WTC11 (cell line): Measurements from ENCODE around the gene EIF3M. TPM values are rescaled to one million over a fixed set of nuclear protein-coding genes. Genes with fewer than 3 reads are reported as not detected.

Experiments
- ATAC-seq: fragments of 200-7000 bp; cut with Tn5 transposase; 2 replicates; pipeline ENCODE4 v1.10.0; 2021; ENCODE audit warnings: mild to moderate bottlenecking, moderate library complexity
- CTCF ChIA-PET: fragments of 300-600 bp; sonication (Branson Sonifier 250); formaldehyde crosslinking; loops from one replicate; lab custom pipeline; 2021; ENCODE audit warnings: antibody characterized with exemption; lab: Charles Lee
- POLR2A ChIA-PET: fragments of 350-600 bp; sonication (Branson Sonifier 250); formaldehyde crosslinking; loops from one replicate; lab custom pipeline; 2021; ENCODE audit warnings: antibody characterized with exemption; lab: Charles Lee
- DNase-seq: peaks from one replicate; pipeline ENCODE4 v3.0.0; 2021; ENCODE audit warnings: low spot score
- H3K27ac Mint-ChIP-seq: 2 replicates; pipeline ENCODE4 v1.8.0; 2021; ENCODE audit warnings: mixed read lengths
- H3K27me3 Mint-ChIP-seq: 2 replicates; pipeline ENCODE4 v1.8.0; 2021; ENCODE audit warnings: low read depth, mild to moderate bottlenecking, moderate library complexity, mixed read lengths
- H3K36me3 Mint-ChIP-seq: 2 replicates; pipeline ENCODE4 v1.8.0; 2021; ENCODE audit warnings: mixed read lengths
- H3K4me1 Mint-ChIP-seq: 2 replicates; pipeline ENCODE4 v1.8.0; 2022; ENCODE audit warnings: mixed read lengths
- H3K4me3 Mint-ChIP-seq: 2 replicates; pipeline ENCODE4 v1.8.0; 2021; ENCODE audit warnings: mild to moderate bottlenecking, moderate library complexity, mixed read lengths
- H3K9me3 Mint-ChIP-seq: 2 replicates; pipeline ENCODE4 v1.8.0; 2021; ENCODE audit warnings: mixed read lengths
- ATF6 ChIP-seq: sonication (generic); formaldehyde crosslinking; IDR thresholded peaks from 2 replicates; pipeline ENCODE4 v1.8.1; 2023; ENCODE audit warnings: mild to moderate bottlenecking, missing genetic modification reagents
- CBFB ChIP-seq: sonication (generic); formaldehyde crosslinking; IDR thresholded peaks from 2 replicates; pipeline ENCODE4 v1.8.1; 2022; ENCODE audit warnings: mild to moderate bottlenecking, low read depth, missing genetic modification reagents
- E2F1 ChIP-seq: sonication (generic); formaldehyde crosslinking; IDR thresholded peaks from 2 replicates; pipeline ENCODE4 v1.8.0; 2022; ENCODE audit warnings: mild to moderate bottlenecking, missing genetic modification reagents
- ELF4 ChIP-seq: sonication (generic); formaldehyde crosslinking; IDR thresholded peaks from 2 replicates; pipeline ENCODE4 v1.8.1; 2022; ENCODE audit warnings: low read depth, mild to moderate bottlenecking, moderate library complexity, missing genetic modification reagents
- EMX1 ChIP-seq: fragments of 250-450 bp; sonication (Bioruptor Pico); IDR thresholded peaks from 2 replicates; pipeline ENCODE4 v1.8.0; 2021; ENCODE audit warnings: mild to moderate bottlenecking
- ETV6 ChIP-seq: sonication (generic); formaldehyde crosslinking; IDR thresholded peaks from 2 replicates; pipeline ENCODE4 v1.8.1; 2022; ENCODE audit warnings: mild to moderate bottlenecking, missing genetic modification reagents
- FOXJ3 ChIP-seq: sonication (generic); formaldehyde crosslinking; IDR thresholded peaks from 2 replicates; pipeline ENCODE4 v1.9.0; 2021; ENCODE audit warnings: missing genetic modification reagents, mild to moderate bottlenecking, borderline replicate concordance
- FOXP4 ChIP-seq: sonication (generic); formaldehyde crosslinking; IDR thresholded peaks from 2 replicates; pipeline ENCODE4 v1.8.0; 2022; ENCODE audit warnings: mild to moderate bottlenecking, missing genetic modification reagents
- HMGA2 ChIP-seq: fragments of 250-450 bp; sonication (Bioruptor Pico); IDR thresholded peaks from 2 replicates; pipeline ENCODE4 v1.4.0; 2021; ENCODE audit warnings: mild to moderate bottlenecking, moderate library complexity
- KAT7 ChIP-seq: sonication (generic); formaldehyde crosslinking; IDR thresholded peaks from 2 replicates; pipeline ENCODE4 v1.8.1; 2023; ENCODE audit warnings: missing genetic modification reagents, mild to moderate bottlenecking, borderline replicate concordance
- MXD4 ChIP-seq: fragments of 250-450 bp; sonication (Bioruptor Pico); IDR thresholded peaks from 2 replicates; pipeline ENCODE4 v1.8.0; 2021; ENCODE audit warnings: mild to moderate bottlenecking, moderate library complexity, borderline replicate concordance
- SMAD3 ChIP-seq: sonication (generic); formaldehyde crosslinking; IDR thresholded peaks from 2 replicates; pipeline ENCODE4 v1.8.0; 2022; ENCODE audit warnings: missing genetic modification reagents, mild to moderate bottlenecking, borderline replicate concordance
- TP53 ChIP-seq: sonication (generic); formaldehyde crosslinking; IDR thresholded peaks from 2 replicates; pipeline ENCODE4 v1.8.1; 2023; ENCODE audit warnings: mild to moderate bottlenecking, missing genetic modification reagents
- ZNF317 ChIP-seq: sonication (generic); formaldehyde crosslinking; IDR thresholded peaks from 2 replicates; pipeline ENCODE4 v1.8.1; 2023; ENCODE audit warnings: low read depth, mild to moderate bottlenecking, moderate library complexity, missing genetic modification reagents, borderline replicate concordance
- ZNF425 ChIP-seq: fragments of 250-450 bp; sonication (Bioruptor Pico); conservative IDR thresholded peaks from 2 replicates; pipeline ENCODE4 v1.9.0; 2021; ENCODE audit warnings: mild to moderate bottlenecking
- total RNA-seq: library from RNA; stranded (reverse); gene quantifications from 3 replicates; pipeline ENCODE4 v1.2.3, GENCODE V29; 2021
- TF ChIP-seq, protein P1 (sequence below): sonication (generic); formaldehyde crosslinking; IDR thresholded peaks from 2 replicates; pipeline ENCODE4 v1.8.1; 2023; ENCODE audit warnings: mild to moderate bottlenecking, moderate library complexity, missing genetic modification reagents

EIF3M gene
- total RNA-seq, 1 experiment from 2014 or later: 365 TPM

DNA sequence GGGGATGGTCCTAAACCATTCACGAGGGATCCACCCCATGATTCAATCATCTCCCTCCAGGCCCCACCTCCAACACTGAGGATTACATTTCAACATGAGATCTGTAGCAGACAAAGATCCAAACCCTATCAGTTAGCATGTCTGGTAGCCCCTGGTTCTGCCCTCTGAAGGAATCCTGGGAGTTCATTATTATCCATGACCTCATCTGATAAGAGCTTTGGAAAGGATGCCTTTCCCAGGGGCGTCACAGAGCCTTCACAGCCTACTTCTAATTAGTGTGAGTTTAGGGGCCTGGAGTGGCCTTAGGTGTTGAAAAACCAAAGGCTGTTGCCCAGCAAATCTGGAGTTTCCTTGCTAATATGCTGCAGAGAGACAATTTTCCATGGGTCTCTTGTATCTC, 8.6 kb upstream of the EIF3M start:
- H3K27ac Mint-ChIP-seq: no peak overlapping the region
- no peak for DNase-seq
- ChIA-PET CTCF (no interaction called here), POLR2A (no interaction called here)
- H3K9me3 Mint-ChIP-seq: peaks cover 5% of the 10 kb centered on the region
- no peak for ATAC-seq
- no peaks in the 10 kb centered on the region for H3K36me3 Mint-ChIP-seq
- H3K27me3 Mint-ChIP-seq: peaks cover 11% of the 10 kb centered on the region
- H3K4me1 Mint-ChIP-seq: peaks cover 15% of the 10 kb centered on the region
- no peak for TF ChIP-seq FOXP4 (CRISPR knock-in tag)
- TF ChIP-seq EMX1 (CRISPR knock-in tag): no peak
- TF ChIP-seq FOXJ3 (CRISPR knock-in tag): no peak
- H3K4me3 Mint-ChIP-seq: no peak overlapping the region

DNA sequence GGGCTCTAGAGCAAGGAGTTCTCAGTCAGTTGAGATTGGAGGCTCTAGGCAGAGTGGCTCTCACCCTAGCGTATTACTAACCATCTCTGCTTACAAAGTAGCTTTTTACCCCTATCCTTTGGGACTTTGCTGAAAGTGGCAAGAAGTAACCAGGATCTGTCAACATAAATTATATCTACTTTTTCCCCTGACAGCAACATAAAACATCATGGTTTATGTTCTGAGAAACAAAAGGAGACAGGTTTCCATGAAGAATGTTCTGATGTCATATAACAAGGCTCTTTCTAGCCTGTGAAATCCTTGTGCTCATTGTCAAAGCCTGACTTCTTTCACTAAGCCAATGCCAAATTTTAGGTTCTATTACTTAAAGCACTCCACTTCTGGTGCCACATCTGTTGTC, 7.2 kb upstream of the EIF3M start:
- ChIA-PET POLR2A (no interaction called here), CTCF (no interaction called here)
- H3K9me3 Mint-ChIP-seq: peaks cover 5% of the 10 kb centered on the region
- H3K36me3 Mint-ChIP-seq: no peaks in the 10 kb centered on the region
- TF ChIP-seq CBFB (no peak), HMGA2 (no peak), E2F1 (CRISPR knock-in tag) (no peak), ZNF317 (no peak), ELF4 (no peak), ZNF425 (no peak), ATF6 (CRISPR knock-in tag) (no peak), FOXJ3 (CRISPR knock-in tag) (no peak), KAT7 (CRISPR knock-in tag) (no peak), MXD4 (CRISPR knock-in tag) (no peak), SMAD3 (no peak), ETV6 (CRISPR knock-in tag) (no peak), TP53 (CRISPR knock-in tag) (no peak)
- TF ChIP-seq, protein P1, sequence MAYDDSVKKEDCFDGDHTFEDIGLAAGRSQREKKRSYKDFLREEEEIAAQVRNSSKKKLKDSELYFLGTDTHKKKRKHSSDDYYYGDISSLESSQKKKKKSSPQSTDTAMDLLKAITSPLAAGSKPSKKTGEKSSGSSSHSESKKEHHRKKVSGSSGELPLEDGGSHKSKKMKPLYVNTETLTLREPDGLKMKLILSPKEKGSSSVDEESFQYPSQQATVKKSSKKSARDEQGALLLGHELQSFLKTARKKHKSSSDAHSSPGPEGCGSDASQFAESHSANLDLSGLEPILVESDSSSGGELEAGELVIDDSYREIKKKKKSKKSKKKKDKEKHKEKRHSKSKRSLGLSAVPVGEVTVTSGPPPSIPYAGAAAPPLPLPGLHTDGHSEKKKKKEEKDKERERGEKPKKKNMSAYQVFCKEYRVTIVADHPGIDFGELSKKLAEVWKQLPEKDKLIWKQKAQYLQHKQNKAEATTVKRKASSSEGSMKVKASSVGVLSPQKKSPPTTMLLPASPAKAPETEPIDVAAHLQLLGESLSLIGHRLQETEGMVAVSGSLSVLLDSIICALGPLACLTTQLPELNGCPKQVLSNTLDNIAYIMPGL (CRISPR knock-in tag): no peak
- H3K27ac Mint-ChIP-seq: no peak overlapping the region
- no peak for ATAC-seq
- H3K4me1 Mint-ChIP-seq: peaks cover 11% of the 10 kb centered on the region
- H3K27me3 Mint-ChIP-seq: no peaks in the 10 kb centered on the region
- H3K4me3 Mint-ChIP-seq: no peak overlapping the region
- DNase-seq: no peak
